Uterus (tissue), 2 donors: Measurements from ENCODE around the gene DTD1.

Experiments
- POLR2A ChIP-seq, 2 donors: fragments of 450-650 bp; IDR thresholded peaks; one replicate each; pipeline ENCODE4 v1.6.1; 2016; ENCODE audit warnings: antibody characterized with exemption in 2 of 2, mild to moderate bottlenecking in 1 of 2, moderate library complexity in 1 of 2
- TF ChIP-seq, protein P1 (sequence below), 4 experiments: fragments of 200-600 bp in 2 of 4; fragments of 450-650 bp in 2 of 4; sonication (generic) in 2 of 4; IDR thresholded peaks; one replicate each; pipeline ENCODE4 v1.5.1; 2016 to 2019; ENCODE audit warnings: antibody characterized with exemption in 4 of 4, mild to moderate bottlenecking in 2 of 4, moderate library complexity in 1 of 4

- TF ChIP-seq, protein P1, sequence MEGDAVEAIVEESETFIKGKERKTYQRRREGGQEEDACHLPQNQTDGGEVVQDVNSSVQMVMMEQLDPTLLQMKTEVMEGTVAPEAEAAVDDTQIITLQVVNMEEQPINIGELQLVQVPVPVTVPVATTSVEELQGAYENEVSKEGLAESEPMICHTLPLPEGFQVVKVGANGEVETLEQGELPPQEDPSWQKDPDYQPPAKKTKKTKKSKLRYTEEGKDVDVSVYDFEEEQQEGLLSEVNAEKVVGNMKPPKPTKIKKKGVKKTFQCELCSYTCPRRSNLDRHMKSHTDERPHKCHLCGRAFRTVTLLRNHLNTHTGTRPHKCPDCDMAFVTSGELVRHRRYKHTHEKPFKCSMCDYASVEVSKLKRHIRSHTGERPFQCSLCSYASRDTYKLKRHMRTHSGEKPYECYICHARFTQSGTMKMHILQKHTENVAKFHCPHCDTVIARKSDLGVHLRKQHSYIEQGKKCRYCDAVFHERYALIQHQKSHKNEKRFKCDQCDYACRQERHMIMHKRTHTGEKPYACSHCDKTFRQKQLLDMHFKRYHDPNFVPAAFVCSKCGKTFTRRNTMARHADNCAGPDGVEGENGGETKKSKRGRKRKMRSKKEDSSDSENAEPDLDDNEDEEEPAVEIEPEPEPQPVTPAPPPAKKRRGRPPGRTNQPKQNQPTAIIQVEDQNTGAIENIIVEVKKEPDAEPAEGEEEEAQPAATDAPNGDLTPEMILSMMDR (IDR thresholded peaks at IDR 0.05), result no peak
- TF ChIP-seq POLR2A (IDR thresholded peaks at IDR 0.05), result no peak
Measured at GRCh38 chr20:18790787-18791186, 202.9 kb downstream of the DTD1 start.
